Activated T-helper 1 cell treated with Interleukin-2 at 50 U/mL for 16 hours (primary cell): Measurements from ENCODE around the gene FAM131B.
"Not testable (repeated sequence)": the region's sequence is repeated elsewhere in the genome, so short reads cannot be mapped to it uniquely, and the experiment has no call there.

Source experiments
- DNase-seq: peaks from one replicate; pipeline ENCODE4 v3.0.0-alpha.2; 2020; ENCODE audit warnings: low read depth

Gene FAM131B

GRCh38 chr7:143362131-143363015, at the start of gene FAM131B:
FAM131B (minus strand) TSS chr7:143362713; CDS start chr7:143362603, 110 bp downstream.
- peak; percentile 22 for DNase-seq

GRCh38 chr7:143411976-143412708, 49.6 kb upstream of the FAM131B start:
- no peak for DNase-seq

- DNase-seq: no peak
Measured at GRCh38 chr7:143410521-143411004, 48.0 kb upstream of the FAM131B start.

- peak; percentile 34 for DNase-seq
Measured at GRCh38 chr7:143408686-143409561, 46.4 kb upstream of the FAM131B start, which contains the start of gene EPHA1. EPHA1 (minus strand) TSS chr7:143408856; CDS start chr7:143408805, 51 bp downstream.

- DNase-seq: no peak
Measured at GRCh38 chr7:143408252-143408685, 45.8 kb upstream of the FAM131B start.

- DNase-seq: peak; percentile 21
Measured at GRCh38 chr7:143407287-143408251, 45.1 kb upstream of the FAM131B start.

GRCh38 chr7:143406002-143406357, 43.5 kb upstream of the FAM131B start:
- DNase-seq: no peak

- DNase-seq: no peak
Measured at GRCh38 chr7:143405173-143406001, 42.9 kb upstream of the FAM131B start.

GRCh38 chr7:143402233-143402632, 39.7 kb upstream of the FAM131B start:
- not testable (repeated sequence) for DNase-seq

- DNase-seq: no peak
Measured at GRCh38 chr7:143401265-143401664, 38.8 kb upstream of the FAM131B start.

- DNase-seq: no peak
Measured at GRCh38 chr7:143399642-143400041, 37.1 kb upstream of the FAM131B start.

- no peak for DNase-seq
Measured at GRCh38 chr7:143399151-143399550, 36.6 kb upstream of the FAM131B start.

- no peak for DNase-seq
Measured at GRCh38 chr7:143398616-143399015, 36.1 kb upstream of the FAM131B start.

GRCh38 chr7:143397710-143398530, 35.4 kb upstream of the FAM131B start:
- DNase-seq: no peak

- no peak for DNase-seq
Measured at GRCh38 chr7:143396625-143397556, 34.4 kb upstream of the FAM131B start.

GRCh38 chr7:143396182-143396581, 33.7 kb upstream of the FAM131B start:
- no peak for DNase-seq
